CMK (cell line): ENCODE data around the gene SLAMF7.
"Not testable (repeated sequence)": the region's sequence is repeated elsewhere in the genome, so short reads cannot be mapped to it uniquely, and the experiment has no call there.

Experiments
- DNase-seq: peaks from one replicate; pipeline ENCODE4 v3.0.0-alpha.2; 2010; ENCODE audit warnings: low read depth

The SLAMF7 gene

DNA sequence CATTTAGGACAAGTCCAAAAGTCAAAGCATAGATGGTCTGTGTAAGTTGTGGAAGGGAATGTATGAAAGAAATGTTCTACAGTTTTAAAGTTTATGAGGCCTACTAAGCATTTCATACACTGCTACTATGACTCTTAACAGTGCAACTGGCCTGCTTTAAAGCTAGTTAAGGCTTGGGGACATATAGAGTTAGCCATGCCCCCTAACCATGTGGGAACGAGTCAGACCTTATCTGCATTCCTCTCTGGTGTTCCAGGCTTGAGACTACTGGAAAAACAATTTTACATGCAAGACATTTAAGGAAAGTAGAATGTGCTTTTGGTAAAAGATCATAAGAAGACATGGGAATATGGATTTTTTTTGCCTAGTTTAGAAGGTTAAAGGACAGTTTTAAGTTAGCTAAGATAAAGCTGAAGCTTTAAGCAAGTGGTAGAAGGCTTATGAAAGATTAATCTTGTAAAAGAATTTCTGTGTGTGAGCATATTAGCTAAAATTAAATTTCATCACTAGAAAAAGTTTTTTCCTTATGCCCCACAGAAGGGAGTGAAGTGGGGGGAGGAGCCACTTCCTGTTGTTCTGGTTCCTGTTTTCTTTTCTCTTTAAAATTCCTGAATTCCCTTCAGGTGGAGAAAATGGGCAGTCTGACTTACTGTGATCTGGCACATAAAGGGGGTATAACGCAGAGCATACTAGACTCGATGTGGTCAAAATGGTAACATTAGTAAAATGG, 18.5 kb upstream of the SLAMF7 start:
- no peak for DNase-seq

DNA sequence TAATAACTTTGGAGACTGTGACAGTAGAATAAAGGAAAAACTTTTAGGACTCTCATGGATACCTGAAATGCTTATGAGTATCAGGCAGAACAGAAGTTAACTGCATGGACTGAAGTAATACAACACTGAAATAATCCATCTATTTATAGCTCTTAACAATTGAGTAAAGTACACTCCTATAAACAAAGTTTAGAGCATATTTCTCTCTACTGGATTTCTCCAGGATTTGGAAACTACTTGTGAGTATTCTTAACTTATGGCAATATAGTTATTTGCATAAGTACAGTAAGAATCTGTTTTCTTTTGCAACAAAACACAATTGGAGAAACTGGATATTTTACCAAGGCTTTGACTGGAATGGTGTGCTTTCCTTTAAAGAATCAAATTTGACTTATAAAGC, 17.6 kb upstream of the SLAMF7 start:
- DNase-seq: no peak

- no peak for DNase-seq
Measured at GRCh38 chr1:160722726-160723125, 16.3 kb upstream of the SLAMF7 start.

- no peak for DNase-seq
Measured at GRCh38 chr1:160723332-160723731, 15.7 kb upstream of the SLAMF7 start.

DNA sequence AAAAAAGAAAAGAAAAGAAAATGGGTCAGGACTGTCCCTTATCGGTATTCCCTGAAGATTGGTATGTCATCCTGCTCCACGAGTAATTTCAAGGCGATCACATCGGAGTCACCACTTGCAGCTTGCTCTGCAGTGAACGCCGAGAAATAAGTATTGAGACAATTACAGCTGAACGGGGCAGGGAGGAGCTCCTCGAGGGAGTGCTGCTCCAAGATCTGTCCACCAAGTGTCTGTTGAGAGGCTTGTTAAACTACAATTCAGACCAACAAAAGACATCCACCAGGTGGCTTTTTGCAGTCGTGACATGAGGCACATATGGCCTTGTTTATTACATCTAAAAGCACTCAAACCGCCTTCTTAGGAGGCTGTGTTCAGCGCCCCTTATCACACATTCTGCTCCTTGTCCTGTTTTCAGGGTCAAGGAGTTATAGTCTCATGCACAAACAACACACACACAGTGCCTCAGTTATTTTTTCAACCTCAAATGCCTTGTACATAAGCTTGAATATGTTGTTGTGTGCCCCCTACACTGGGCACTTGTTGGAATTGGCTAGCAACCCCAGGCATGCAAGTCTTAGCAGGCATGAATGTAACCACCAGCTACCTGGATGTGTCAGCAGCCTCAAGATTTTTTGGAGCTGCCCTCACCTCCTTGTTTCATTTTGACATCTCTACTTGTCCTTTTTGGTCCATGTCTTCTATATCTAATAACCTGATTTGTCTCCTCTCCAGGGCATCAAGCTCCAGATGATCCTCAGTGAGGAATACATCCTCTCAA, 14.4 kb upstream of the SLAMF7 start:
- DNase-seq: no peak

GRCh38 chr1:160726114-160726497, 12.9 kb upstream of the SLAMF7 start:
- no peak for DNase-seq

DNA sequence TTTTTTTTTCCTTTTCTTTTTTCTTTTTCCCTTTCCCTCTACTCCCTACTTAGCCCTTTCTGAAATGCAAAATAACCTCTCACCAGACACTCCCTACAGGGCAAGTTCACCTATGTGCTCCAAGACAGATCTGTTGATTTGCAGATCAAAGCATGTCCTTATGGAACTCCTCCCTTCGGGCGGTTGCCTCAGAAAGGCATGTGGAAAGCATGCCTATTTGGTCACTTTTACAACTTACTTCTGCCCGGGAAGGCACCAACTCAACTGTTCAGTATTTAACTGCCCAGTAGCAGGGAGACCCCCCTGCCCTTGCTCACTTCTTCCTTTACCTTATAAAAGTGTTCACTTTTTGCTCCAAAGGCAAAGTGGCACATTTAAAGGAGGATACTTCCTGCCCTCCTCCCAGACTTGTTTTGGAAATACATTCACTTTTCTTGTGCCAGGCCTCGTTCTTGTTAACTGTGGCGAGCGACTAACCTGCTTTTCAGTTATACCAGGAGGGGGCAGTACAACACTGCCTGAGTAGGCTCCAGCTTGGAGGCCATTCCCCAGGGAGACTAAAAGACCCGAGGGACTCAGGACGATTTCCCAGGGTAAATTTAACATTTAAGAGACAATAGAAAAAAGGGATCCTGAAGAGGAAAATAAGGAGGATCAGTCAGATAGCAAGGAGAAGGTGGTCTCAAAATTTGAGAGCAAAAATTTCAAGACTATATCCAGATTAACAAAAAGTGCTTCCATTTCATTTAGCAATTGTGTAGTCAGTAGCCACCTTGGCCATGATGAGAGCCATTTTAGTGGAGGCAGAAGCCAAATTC, 12.3 kb upstream of the SLAMF7 start:
- peak; percentile 68 for DNase-seq

GRCh38 chr1:160727316-160727640, 11.8 kb upstream of the SLAMF7 start:
- DNase-seq: no peak

DNA sequence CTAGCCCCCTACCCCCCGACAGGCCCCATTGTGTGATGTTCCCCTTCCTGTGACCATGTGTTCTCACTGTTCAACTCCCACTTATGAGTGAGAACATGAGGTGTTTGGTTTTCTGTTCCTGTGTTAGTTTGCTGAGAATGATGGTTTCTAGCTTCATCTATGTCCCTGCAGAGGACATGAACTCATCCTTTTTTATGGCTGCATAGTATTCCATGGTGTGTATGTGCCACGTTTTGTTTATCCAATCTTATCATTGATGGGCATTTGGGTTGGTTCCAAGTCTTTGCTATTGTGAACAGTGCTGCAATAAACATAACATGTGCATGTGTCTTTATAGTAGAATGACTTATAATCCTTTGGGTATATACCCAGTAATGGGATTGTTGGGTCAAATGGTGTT, 7.5 kb upstream of the SLAMF7 start:
- DNase-seq: not testable (repeated sequence)

DNA sequence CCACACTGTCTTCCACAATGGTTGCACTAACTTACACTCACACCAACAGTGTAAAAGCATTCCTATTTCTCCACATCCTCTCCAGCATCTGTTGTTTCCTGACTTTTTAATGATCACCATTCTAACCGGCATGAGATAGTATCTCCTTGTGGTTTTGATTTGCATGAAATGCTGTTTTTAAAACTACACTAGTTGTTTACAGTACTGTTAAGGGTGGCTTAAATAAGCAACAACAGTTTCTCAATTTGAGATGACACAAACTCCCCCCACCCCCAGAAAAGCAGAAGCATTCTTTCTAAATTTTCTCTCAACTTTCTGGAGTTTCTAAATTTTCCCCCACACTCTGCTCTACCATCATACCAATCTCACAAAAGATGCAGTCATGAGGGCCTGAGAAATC, 7.1 kb upstream of the SLAMF7 start:
- DNase-seq: no peak

- no peak for DNase-seq
Measured at GRCh38 chr1:160733898-160734297, 5.1 kb upstream of the SLAMF7 start.

GRCh38 chr1:160734301-160734700, 4.7 kb upstream of the SLAMF7 start:
- no peak for DNase-seq

- DNase-seq: no peak
Measured at GRCh38 chr1:160738271-160738670, 776 bp upstream of the SLAMF7 start.

GRCh38 chr1:160740133-160740688, 1.2 kb downstream of the SLAMF7 start:
- DNase-seq: no peak

- DNase-seq: no peak
Measured at GRCh38 chr1:160741092-160741501, 2.0 kb downstream of the SLAMF7 start.

- DNase-seq: peak; percentile 4
Measured at GRCh38 chr1:160741612-160742348, 2.7 kb downstream of the SLAMF7 start.

DNA sequence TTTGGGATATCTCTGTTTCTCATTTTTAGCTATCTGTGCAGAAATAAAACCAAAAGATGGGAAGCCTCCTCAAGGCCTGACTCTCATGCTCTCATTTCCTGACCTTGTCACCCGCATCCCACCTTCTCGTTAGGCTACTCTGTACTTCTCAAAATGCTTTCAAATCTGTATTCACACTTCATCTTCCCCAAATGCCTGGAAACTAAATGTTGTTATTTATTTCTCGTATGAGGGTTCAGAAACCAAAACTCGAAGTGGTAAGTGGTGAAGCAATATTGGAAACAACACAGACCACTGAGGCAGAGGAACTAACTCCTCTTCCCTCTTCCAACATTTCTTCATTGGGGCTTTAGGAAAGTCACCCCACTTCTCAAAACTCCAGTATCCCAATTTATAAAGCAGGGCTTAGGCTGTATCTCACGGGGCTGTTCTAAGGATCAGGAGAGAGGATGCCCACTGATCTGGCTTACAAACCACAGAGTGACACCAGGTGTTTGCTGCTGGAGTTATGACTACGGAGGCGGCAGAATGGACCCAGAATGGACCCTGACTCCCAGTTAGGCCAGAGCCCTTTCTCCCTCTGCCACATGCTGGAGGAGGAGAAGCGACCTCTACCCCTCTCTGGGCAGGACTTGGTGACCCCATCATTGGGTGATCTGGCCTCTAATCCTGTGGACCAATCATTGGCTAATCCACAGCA, 3.5 kb downstream of the SLAMF7 start:
- no peak for DNase-seq

DNA sequence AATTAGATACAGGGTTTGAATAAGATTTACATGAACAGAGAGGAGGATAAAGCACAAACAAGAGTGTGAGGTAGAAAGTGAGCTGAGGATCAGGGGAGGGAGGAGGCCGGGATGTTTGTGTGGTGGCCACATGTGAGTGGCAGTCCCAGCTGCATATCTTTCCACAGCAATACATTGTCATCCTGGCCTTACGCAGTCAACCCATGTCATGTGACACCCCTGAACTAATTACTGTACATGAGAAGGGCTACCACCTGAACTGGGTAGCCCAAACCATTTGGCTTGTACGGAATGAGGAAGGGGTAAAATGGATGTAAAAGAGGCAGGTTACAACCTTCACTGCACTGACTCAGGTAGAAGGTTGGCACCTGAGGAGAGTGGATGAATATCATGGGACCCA, 4.2 kb downstream of the SLAMF7 start:
- no peak for DNase-seq

DNA sequence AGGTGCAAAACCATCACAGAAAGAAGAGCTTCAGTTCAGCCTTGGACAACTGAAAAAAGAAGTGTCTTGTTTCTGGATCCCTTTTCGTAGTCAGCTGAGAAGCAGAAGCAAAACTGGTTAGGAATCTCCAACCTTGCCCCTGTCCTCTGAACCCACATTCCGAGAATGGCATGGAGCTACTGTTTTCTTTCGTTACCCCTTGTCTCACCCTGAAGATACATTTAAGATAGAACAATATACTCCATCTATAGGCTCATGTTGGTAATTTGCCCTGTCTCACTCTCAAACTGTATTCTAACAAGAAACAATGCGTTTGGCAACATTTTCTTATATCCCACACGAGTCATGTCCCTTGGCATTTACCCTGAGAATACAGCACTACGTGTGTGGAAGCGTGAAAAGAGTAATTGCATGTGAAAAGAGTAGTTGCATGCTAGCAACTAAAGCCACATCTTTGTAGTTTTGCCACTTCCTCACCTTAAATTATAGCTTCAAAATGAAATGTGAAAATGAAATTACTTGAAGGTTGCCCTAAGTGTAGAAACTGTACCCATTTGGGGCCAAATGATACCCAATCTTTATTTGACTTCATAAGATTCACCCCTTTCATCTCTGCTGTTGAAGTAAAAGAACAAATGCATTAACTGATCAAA, 5.3 kb downstream of the SLAMF7 start:
- no peak for DNase-seq

DNA sequence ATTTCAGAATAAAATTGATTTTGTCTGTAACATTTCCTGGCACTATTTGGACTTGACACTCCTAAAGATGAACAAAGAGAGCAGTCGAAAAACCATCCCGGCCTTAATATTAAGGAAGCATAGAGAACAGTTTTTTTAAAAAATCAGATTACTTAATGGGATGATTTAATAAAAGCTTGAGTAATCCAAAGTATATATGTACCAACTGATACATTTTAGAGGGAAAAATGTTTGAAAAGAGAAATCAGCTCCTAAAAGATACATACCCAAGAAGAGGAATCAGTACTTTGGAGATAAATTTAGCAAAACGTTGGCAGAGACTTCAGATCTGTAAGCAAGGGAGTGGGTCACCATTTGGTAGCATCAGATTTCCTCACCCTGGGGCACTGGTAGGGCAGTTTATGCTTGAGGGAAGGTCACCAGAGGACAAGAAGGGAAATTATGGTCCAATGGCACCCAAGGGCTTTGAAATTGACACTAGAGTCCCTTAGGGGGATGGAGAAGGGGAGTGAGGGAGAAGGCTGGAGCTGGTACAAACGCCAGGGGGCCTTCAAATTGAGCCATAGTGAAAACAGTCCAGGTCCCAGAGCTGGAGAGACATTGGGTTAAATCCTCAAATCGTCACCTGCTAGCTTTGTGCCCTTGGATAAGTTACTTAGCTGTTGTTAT, 5.9 kb downstream of the SLAMF7 start:
- no peak for DNase-seq
